ENCODE results near the gene CHD9.
"Not testable (repeated sequence)": the region's sequence is repeated elsewhere in the genome, so short reads cannot be mapped to it uniquely, and the experiment has no call there.

CHD9 gene

GRCh38 chr16:53282328-53282727 lies 227.5 kb downstream of the CHD9 start:
- no peak for DNase-seq (ENCODE audit: low read depth)

- no peak for DNase-seq (ENCODE audit: low read depth)
These were observed 228.5 kb downstream of the CHD9 start for GRCh38 chr16:53282975-53283946.

GRCh38 chr16:53285236-53285635 lies 230.4 kb downstream of the CHD9 start:
- no peak for DNase-seq (ENCODE audit: low read depth)

GRCh38 chr16:53290520-53290919 lies 235.7 kb downstream of the CHD9 start:
- no peak for DNase-seq (ENCODE audit: low read depth)

GRCh38 chr16:53291757-53292392 lies 237.1 kb downstream of the CHD9 start:
- DNase-seq (ENCODE audit: low read depth), result no peak

GRCh38 chr16:53297477-53297876 lies 242.7 kb downstream of the CHD9 start:
- no peak for DNase-seq (ENCODE audit: low read depth)

- no peak for DNase-seq (ENCODE audit: low read depth)
These were observed 249.5 kb downstream of the CHD9 start for GRCh38 chr16:53304334-53304733.

GRCh38 chr16:53305743-53306142 lies 251.0 kb downstream of the CHD9 start:
- no peak for DNase-seq (ENCODE audit: low read depth)

GRCh38 chr16:53309457-53309856 lies 254.7 kb downstream of the CHD9 start:
- no peak for DNase-seq (ENCODE audit: low read depth)

- DNase-seq (ENCODE audit: low read depth), result no peak
These were observed 266.2 kb downstream of the CHD9 start for GRCh38 chr16:53320992-53321391.

GRCh38 chr16:53323924-53324323 lies 269.1 kb downstream of the CHD9 start:
- no peak for DNase-seq (ENCODE audit: low read depth)

- DNase-seq (ENCODE audit: low read depth), result not testable (repeated sequence)
These were observed 276.2 kb downstream of the CHD9 start for GRCh38 chr16:53330991-53331390.

- no peak for DNase-seq (ENCODE audit: low read depth)
These were observed 279.8 kb downstream of the CHD9 start for GRCh38 chr16:53334581-53334980.

- no peak for DNase-seq (ENCODE audit: low read depth)
These were observed 282.5 kb downstream of the CHD9 start for GRCh38 chr16:53337294-53337693.

GRCh38 chr16:53341792-53342191 lies 287.0 kb downstream of the CHD9 start:
- no peak for DNase-seq (ENCODE audit: low read depth)

- no peak for DNase-seq (ENCODE audit: low read depth)
These were observed 300.3 kb downstream of the CHD9 start for GRCh38 chr16:53355064-53355463.

GRCh38 chr16:53356478-53357207 lies 301.9 kb downstream of the CHD9 start:
- DNase-seq (ENCODE audit: low read depth), result no peak

- DNase-seq (ENCODE audit: low read depth), result no peak
These were observed 302.4 kb downstream of the CHD9 start for GRCh38 chr16:53357208-53357586.

GRCh38 chr16:53357955-53358354 lies 303.2 kb downstream of the CHD9 start:
- no peak for DNase-seq (ENCODE audit: low read depth)

- DNase-seq (ENCODE audit: low read depth), result no peak
These were observed 304.1 kb downstream of the CHD9 start for GRCh38 chr16:53358884-53359283.

GRCh38 chr16:53369921-53370320 lies 315.1 kb downstream of the CHD9 start:
- DNase-seq (ENCODE audit: low read depth), result no peak

GRCh38 chr16:53370827-53371226 lies 316.0 kb downstream of the CHD9 start:
- no peak for DNase-seq (ENCODE audit: low read depth)
